K562 (cell line): ENCODE data around the gene SEC11A. TPM values are rescaled to one million over a fixed set of nuclear protein-coding genes. Genes with fewer than 3 reads are reported as not detected.
"Not testable (repeated sequence)": the region's sequence is repeated elsewhere in the genome, so short reads cannot be mapped to it uniquely, and the experiment has no call there.

Source experiments
- ATAC-seq: fragments of 200-7000 bp; cut with Tn5 transposase; 3 replicates; pipeline ENCODE4 v1.9.1; 2020; ENCODE audit warnings: moderate library complexity
- BruUV-seq: library from RNA; stranded (reverse); fragments of 400-500 nt; replicated peaks from 2 replicates; lab custom pipeline; 2021; lab: Mats Ljungman, UMichigan
- CTCF ChIA-PET: fragments of 300-600 bp; formaldehyde crosslinking; extraction: SDS; loops from one replicate; lab custom pipeline; 2021; ENCODE audit warnings: low intra/inter-chr PET ratio; lab: Yijun Ruan, JAX
- POLR2A ChIA-PET: fragments of 300-600, 350-650 bp; sonication (Branson Sonifier 250); formaldehyde crosslinking; extraction: SDS; loops from one replicate; lab custom pipeline; 2021; ENCODE audit warnings: antibody characterized with exemption, inconsistent platforms; lab: Yijun Ruan, JAX
- DNase-seq, 4 experiments: peaks; one replicate each; pipeline versions ENCODE4 v3.0.0 to v3.0.0-alpha.2; 2011 to 2018; ENCODE audit warnings: low spot score in 3 of 4, mixed read lengths in 3 of 4; ENCODE audit errors: extremely low read depth in 1 of 4
- FAIRE-seq: peaks from 2 replicates; lab custom pipeline; 2011; peaks lifted over from hg19 to GRCh38; lab: Jason Lieb, UNC
- H2AFZ ChIP-seq: 2 replicates; pipeline ENCODE4 v1.6.0; 2011; ENCODE audit warnings: low read depth, low read length, control low read depth, inconsistent platforms
- H3K27ac ChIP-seq: fragments of 200-600 bp; 3 replicates; pipeline ENCODE4 v1.8.0; 2011; ENCODE audit warnings: low read depth, mild to moderate bottlenecking, control low read depth, inconsistent platforms, low read length, moderate library complexity, mixed read lengths; ENCODE audit errors: extremely low read depth
- H3K27me3 ChIP-seq, 2 experiments: fragments of 300-600 bp in 1 of 2; 2 replicates in 1 of 2; 3 replicates in 1 of 2; pipeline versions ENCODE4 v1.6.0 to v1.8.0; 2011; ENCODE audit warnings: inconsistent platforms in 2 of 2, low read length in 2 of 2, mild to moderate bottlenecking in 1 of 2, mixed read lengths in 1 of 2, moderate library complexity in 1 of 2; ENCODE audit not compliant: control insufficient read depth in 2 of 2, insufficient read depth in 2 of 2
- H3K36me3 ChIP-seq: fragments of 300-600 bp; 3 replicates; pipeline ENCODE4 v1.8.0; 2011; ENCODE audit warnings: mild to moderate bottlenecking, low read length, inconsistent platforms; ENCODE audit not compliant: control insufficient read depth, insufficient read depth
- H3K4me1 ChIP-seq, 2 experiments: fragments of 200-600 bp in 1 of 2; replicated peaks in 1 of 2; 2 replicates in 1 of 2; 3 replicates in 1 of 2; pipeline versions ENCODE4 v1.5.1 to v1.8.0; 2011; ENCODE audit warnings: inconsistent platforms in 2 of 2, low read length in 2 of 2, mild to moderate bottlenecking in 1 of 2, mixed read lengths in 1 of 2, moderate library complexity in 1 of 2; ENCODE audit not compliant: control insufficient read depth in 2 of 2, insufficient read depth in 2 of 2
- H3K4me2 ChIP-seq: 2 replicates; pipeline ENCODE4 v1.6.1; 2011; ENCODE audit warnings: low read length, control low read depth, inconsistent platforms, mixed read lengths; ENCODE audit not compliant: insufficient read depth
- H3K4me3 ChIP-seq: fragments of 200-600 bp; sonication (generic), shearing (Covaris generic); 2 replicates; pipeline ENCODE4 v1.5.1; 2016; ENCODE audit warnings: control low read depth, inconsistent platforms
- H3K79me2 ChIP-seq: fragments of 200-600 bp; 3 replicates; pipeline ENCODE4 v1.8.0; 2011; ENCODE audit warnings: low read length, inconsistent platforms; ENCODE audit not compliant: control insufficient read depth, insufficient read depth
- H3K9ac ChIP-seq, 2 experiments: 2 replicates each; pipeline versions ENCODE4 v1.6.0 to v1.6.1; 2011; ENCODE audit warnings: low read depth in 2 of 2, low read length in 2 of 2, control low read depth in 1 of 2, inconsistent platforms in 1 of 2, mild to moderate bottlenecking in 1 of 2, mixed read lengths in 1 of 2; ENCODE audit not compliant: insufficient read depth in 1 of 2
- H3K9me1 ChIP-seq: one replicate; pipeline ENCODE4 v1.6.0; 2011; ENCODE audit warnings: inconsistent platforms, mild to moderate bottlenecking, low read length, moderate library complexity; ENCODE audit not compliant: control insufficient read depth, insufficient read depth
- H3K9me3 ChIP-seq: replicated peaks from 2 replicates; pipeline ENCODE4 v1.5.1; 2011; ENCODE audit warnings: low read depth, low read length, inconsistent platforms; ENCODE audit not compliant: control insufficient read depth, insufficient read depth
- H4K20me1 ChIP-seq: replicated peaks from 2 replicates; pipeline ENCODE4 v1.6.1; 2011; ENCODE audit warnings: low read length, inconsistent platforms, mixed read lengths; ENCODE audit not compliant: control insufficient read depth, insufficient read depth
- ARID1B ChIP-seq: fragments of 450-650 bp; IDR thresholded peaks from 2 replicates; pipeline ENCODE4 v1.6.1; 2016; ENCODE audit warnings: antibody characterized with exemption, mild to moderate bottlenecking, inconsistent platforms
- CAMTA2 ChIP-seq: fragments of 250-450 bp; sonication (Bioruptor Pico); conservative IDR thresholded peaks from 2 replicates; pipeline ENCODE4 v1.5.1; 2022
- GMEB1 ChIP-seq: fragments of 250-450 bp; sonication (Bioruptor Pico); IDR thresholded peaks from 2 replicates; pipeline ENCODE4 v1.4.0; 2020; ENCODE audit warnings: mild to moderate bottlenecking
- HOMEZ ChIP-seq: fragments of 250-450 bp; sonication (Bioruptor Pico); IDR thresholded peaks from 2 replicates; pipeline ENCODE4 v1.4.0; 2020; ENCODE audit warnings: mild to moderate bottlenecking, moderate library complexity
- LCOR ChIP-seq: sonication (generic); formaldehyde crosslinking; IDR thresholded peaks from 2 replicates; pipeline ENCODE4 v1.8.0; 2022; ENCODE audit warnings: mild to moderate bottlenecking, missing genetic modification reagents
- MTA1 ChIP-seq: fragments of 450-650 bp; IDR thresholded peaks from 2 replicates; pipeline ENCODE4 v1.6.1; 2017; ENCODE audit warnings: borderline replicate concordance
- STAG1 ChIP-seq: sonication (generic); formaldehyde crosslinking; IDR thresholded peaks from 2 replicates; pipeline ENCODE4 v1.5.0; 2020; ENCODE audit warnings: missing genetic modification reagents, borderline replicate concordance
- TARDBP ChIP-seq: fragments of 450-650 bp; IDR thresholded peaks from 2 replicates; pipeline ENCODE4 v1.6.1; 2016
- ZFP1 ChIP-seq: fragments of 450-650 bp; formaldehyde crosslinking; IDR thresholded peaks from 2 replicates; pipeline ENCODE4 v1.4.0; 2020; ENCODE audit warnings: mild to moderate bottlenecking, mixed read lengths
- ZNF121 ChIP-seq: sonication (generic); formaldehyde crosslinking; conservative IDR thresholded peaks from 2 replicates; pipeline ENCODE4 v1.8.0; 2022; ENCODE audit warnings: missing genetic modification reagents
- ZNF232 ChIP-seq: sonication (generic); formaldehyde crosslinking; IDR thresholded peaks from 2 replicates; pipeline ENCODE4 v1.8.0; 2022; ENCODE audit warnings: mild to moderate bottlenecking, missing genetic modification reagents
- ZNF75A ChIP-seq: fragments of 450-650 bp; formaldehyde crosslinking; IDR thresholded peaks from 2 replicates; pipeline ENCODE4 v1.4.0; 2020; ENCODE audit warnings: mild to moderate bottlenecking
- WGBS: fragments of 100-300 bp; shearing (Covaris generic); methylation state at CpG from one replicate; pipeline ENCODE4 v1.1.6; 2016; ENCODE audit warnings: low coverage, mixed read lengths; ENCODE audit not compliant: insufficient coverage; ENCODE audit errors: missing lambda C conversion rate; 5-methylcytosine and 5-hydroxymethylcytosine counted together
- in situ Hi-C: fragments of 300-500 bp; cut with MboI; formaldehyde crosslinking; loops from 4 replicates; pipeline ENCODE4 v1.15.0; 2018; ENCODE audit warnings: inconsistent platforms, mixed read lengths
- intact Hi-C: fragments of 100-400 bp; cut with micrococcal nuclease; formaldehyde crosslinking; loops from 2 replicates; pipeline ENCODE4 v1.14.2; 2022
- polyA plus RNA-seq, 8 experiments: library from polyadenylated mRNA; depleted of rRNA in 4 of 8; stranded (reverse) in 5 of 8; unstranded in 3 of 8; fragments of >200 nt; fragmentation: Nextera tagmentation in 2 of 8; fragmentation: Illumina TruSeq in 1 of 8; extraction: Ambion mirVana in 2 of 8; extraction: Trizol in 1 of 8; gene quantifications; 2 replicates each; pipeline versions ENCODE4 v1.2.1 to v1.2.3, GENCODE V29; 2011 to 2014; ENCODE audit warnings: inconsistent platforms in 1 of 8, missing spikeins in 1 of 8
- total RNA-seq, 7 experiments: library from RNA; depleted of rRNA in 6 of 7; stranded (reverse); fragments of >200 nt in 6 of 7; fragmentation: Illumina TruSeq in 2 of 7; extraction: Trizol in 2 of 7; gene quantifications; 2 replicates each; pipeline versions ENCODE4 v1.2.1 to v1.2.3, GENCODE V29; 2011 to 2021; ENCODE audit warnings: low replicate concordance in 1 of 7

The SEC11A gene
- total and polyA plus RNA-seq, 9 of the 15 experiments (the other 6 are each of a cell fraction or from before 2014, with no cell fraction given), result 175 to 310 (median 229) TPM

GRCh38 chr15:84690342-84690741 is 25.6 kb downstream of the SEC11A start (continued):
- TF ChIP-seq GMEB1 (no peak), TARDBP (no peak), LCOR (CRISPR knock-in tag) (no peak), STAG1 (CRISPR knock-in tag) (no peak), ZNF75A (CRISPR knock-in tag) (no peak), ZNF232 (CRISPR knock-in tag) (no peak), MTA1 (no peak), HOMEZ (CRISPR knock-in tag) (no peak), CAMTA2 (CRISPR knock-in tag) (no peak)

DNA sequence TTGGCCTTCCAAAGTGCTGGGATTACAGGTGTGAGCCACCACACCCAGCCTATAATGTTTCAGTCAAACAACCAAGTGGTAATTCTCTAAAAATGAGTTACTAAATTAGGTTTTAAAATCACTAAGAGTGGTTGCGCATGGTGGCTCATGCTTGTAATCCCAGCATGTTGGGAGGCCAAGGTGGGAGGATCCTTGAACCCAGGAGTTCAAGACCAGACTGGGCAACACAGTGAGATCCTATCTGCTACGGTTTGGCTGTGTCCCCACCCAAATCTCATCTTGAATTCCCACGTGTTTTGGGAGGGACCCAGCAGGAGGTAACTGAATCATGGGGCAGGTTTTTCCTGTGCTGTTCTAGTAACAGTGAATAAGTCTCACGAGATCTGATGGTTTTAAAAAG is 26.1 kb downstream of the SEC11A start:
- Histone ChIP-seq H3K36me3 (peaks cover 68% of the 10 kb centered on the region), H3K27me3 (no peaks in the 10 kb centered on the region), H3K9ac (no peak overlapping the region), H3K27ac (no peak overlapping the region), H3K9me1 (no peaks in the 10 kb centered on the region), H4K20me1 (no peaks in the 10 kb centered on the region), H3K4me3 (no peak overlapping the region), H2AFZ (no peak overlapping the region), H3K4me2 (no peak overlapping the region), H3K4me1 (peaks cover 0 to 3% of the 10 kb centered on the region in 2 experiments; a peak in 1 of 5 replicates), H3K9me3 (no peaks in the 10 kb centered on the region), H3K79me2 (peaks cover 49% of the 10 kb centered on the region)
- WGBS, result 81% methylated on average over 4 of the region's 4 CpGs
- TF ChIP-seq ZFP1 (CRISPR knock-in tag) (no peak), ARID1B (no peak), ZNF121 (peak; percentile 96)
- BruUV-seq, result no TSS peak
- DNase-seq (no peak), ATAC-seq (no peak), FAIRE-seq (no peak)
- ChIA-PET CTCF (no interaction called here), POLR2A (no interaction called here)
- in situ Hi-C loops (no loop called here), intact Hi-C loops (no loop called here)

DNA sequence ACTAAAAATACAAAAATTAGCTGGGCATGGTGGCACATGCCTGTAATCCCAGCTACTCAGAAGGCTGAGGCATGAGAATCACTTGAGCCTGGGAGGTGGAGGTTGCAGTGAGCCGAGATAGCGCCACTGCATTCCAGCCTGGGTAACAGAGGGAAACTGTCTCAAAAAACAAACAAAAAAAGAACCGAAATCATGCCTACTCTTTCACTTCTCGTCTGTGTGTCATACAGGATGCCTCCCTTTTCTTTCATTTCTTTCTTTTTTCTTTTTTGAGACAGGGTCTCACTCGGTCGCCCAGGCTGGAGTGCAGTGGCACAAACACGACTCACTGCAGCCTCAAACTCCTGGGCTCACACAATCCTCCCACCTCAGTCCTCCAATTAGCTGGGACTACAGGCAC is 29.5 kb downstream of the SEC11A start:
- FAIRE-seq, in situ Hi-C loops, intact Hi-C loops, H3K4me3 ChIP-seq, H2AFZ ChIP-seq, CTCF ChIA-PET, DNase-seq, H3K27ac ChIP-seq, H3K9me3 ChIP-seq, H3K27me3 ChIP-seq, POLR2A ChIA-PET, BruUV-seq, H3K4me1 ChIP-seq, H3K9me1 ChIP-seq, ATAC-seq, H4K20me1 ChIP-seq, H3K4me2 ChIP-seq, H3K9ac ChIP-seq: not testable (repeated sequence)
- 92% methylated on average over 7 of the region's 7 CpGs for WGBS
- peaks cover 19% of the 10 kb centered on the region for H3K79me2 ChIP-seq
- H3K36me3 ChIP-seq, result peaks cover 88% of the 10 kb centered on the region
